B cell (primary cell): ENCODE measurements around the gene ENOX1. TPM values are rescaled to one million over a fixed set of nuclear protein-coding genes. Genes with fewer than 3 reads are reported as not detected.

Source experiments
- ATAC-seq: fragments of 200-7000 bp; cut with Tn5 transposase; one replicate; pipeline ENCODE4 v1.10.0; 2021; ENCODE audit warnings: low read depth, mild to moderate bottlenecking, moderate number of reproducible peaks, moderate library complexity
- CTCF ChIA-PET: fragments of 350-600 bp; sonication (Branson Sonifier 250); formaldehyde crosslinking; loops from one replicate; lab custom pipeline; 2021; ENCODE audit warnings: antibody characterized with exemption, inconsistent platforms; lab: Charles Lee
- POLR2A ChIA-PET: fragments of 350-600 bp; sonication (Branson Sonifier 250); formaldehyde crosslinking; loops from one replicate; lab custom pipeline; 2021; ENCODE audit warnings: antibody characterized with exemption; lab: Charles Lee
- DNase-seq: peaks from one replicate; pipeline ENCODE4 v3.0.0; 2013
- H2AFZ ChIP-seq: 2 replicates; pipeline ENCODE4 v1.6.1; 2012; ENCODE audit warnings: mild to moderate bottlenecking, low read depth, low read length; ENCODE audit not compliant: insufficient read depth, poor library complexity, severe bottlenecking
- H3K27ac ChIP-seq, 2 donors: 1 replicate in 1 of 2; 2 replicates in 1 of 2; pipeline ENCODE4 v1.5.1; 2012 to 2013; ENCODE audit warnings: low read length in 2 of 2, mild to moderate bottlenecking in 2 of 2, moderate library complexity in 1 of 2
- H3K27me3 ChIP-seq, 4 experiments: fragments of 200-600 bp in 1 of 4; sonication (generic) in 1 of 4; replicated peaks in 1 of 4; 1 replicate in 2 of 4; 2 replicates in 2 of 4; pipeline versions ENCODE4 v1.6.1 to v1.7.0; 2013 to 2016; ENCODE audit warnings: low read length in 3 of 4, mild to moderate bottlenecking in 2 of 4, mixed read lengths in 1 of 4, moderate library complexity in 1 of 4; ENCODE audit not compliant: insufficient read depth in 4 of 4, control insufficient read depth in 3 of 4; ENCODE audit errors: control extremely low read depth in 1 of 4
- H3K36me3 ChIP-seq, 2 experiments: replicated peaks in 1 of 2; 1 replicate in 1 of 2; 2 replicates in 1 of 2; pipeline versions ENCODE4 v1.6.1 to v1.7.1; 2013; ENCODE audit warnings: low read length in 1 of 2; ENCODE audit not compliant: insufficient read depth in 2 of 2, control insufficient read depth in 1 of 2; ENCODE audit errors: control extremely low read depth in 1 of 2, extremely low read depth in 1 of 2
- H3K4me1 ChIP-seq, 2 donors: fragments of 200-600 bp in 1 of 2; sonication (generic) in 1 of 2; 1 replicate in 1 of 2; 2 replicates in 1 of 2; pipeline versions ENCODE4 v1.5.1 to v1.6.1; 2013 to 2017; ENCODE audit warnings: low read length in 2 of 2; ENCODE audit not compliant: control insufficient read depth in 2 of 2, insufficient read depth in 2 of 2
- H3K4me2 ChIP-seq: replicated peaks from 2 replicates; pipeline ENCODE3; 2012; ENCODE audit warnings: mild to moderate bottlenecking, low read depth, low read length; ENCODE audit not compliant: poor library complexity, severe bottlenecking
- H3K4me3 ChIP-seq, 5 experiments: fragments of 200-600 bp in 1 of 5; sonication (generic) in 1 of 5; 1 replicate in 3 of 5; 2 replicates in 2 of 5; pipeline versions ENCODE4 v1.5.1 to v1.7.0; 2011 to 2016; ENCODE audit warnings: low read length in 4 of 5, mild to moderate bottlenecking in 4 of 5, low read depth in 2 of 5, control low read depth in 1 of 5, moderate library complexity in 1 of 5; ENCODE audit not compliant: insufficient read depth in 1 of 5; ENCODE audit errors: control extremely low read depth in 1 of 5, extremely low read depth in 1 of 5
- H3K79me2 ChIP-seq: fragments of 200-600 bp; sonication (generic); one replicate; pipeline ENCODE4 v1.6.0; 2016; ENCODE audit warnings: low read length; ENCODE audit not compliant: control insufficient read depth, insufficient read depth
- H3K9ac ChIP-seq: fragments of 200-600 bp; sonication (generic); 2 replicates; pipeline ENCODE4 v1.6.1; 2017; ENCODE audit warnings: mild to moderate bottlenecking, low read length, moderate library complexity
- H3K9me3 ChIP-seq, 3 donors: one replicate each; pipeline versions ENCODE4 v1.6.1 to v1.7.1; 2013; ENCODE audit warnings: low read length in 2 of 3; ENCODE audit not compliant: control insufficient read depth in 2 of 3, insufficient read depth in 1 of 3; ENCODE audit errors: control extremely low read depth in 1 of 3
- H4K20me1 ChIP-seq: 2 replicates; pipeline ENCODE4 v1.6.0; 2012; ENCODE audit warnings: mild to moderate bottlenecking, low read length; ENCODE audit not compliant: insufficient read depth, control insufficient read depth, poor library complexity, severe bottlenecking
- H3K27ac Mint-ChIP-seq: one replicate; pipeline ENCODE4 v1.8.0; 2021; ENCODE audit warnings: mixed read lengths
- H3K27me3 Mint-ChIP-seq: one replicate; pipeline ENCODE4 v1.8.0; 2021; ENCODE audit warnings: mixed read lengths
- H3K4me1 Mint-ChIP-seq: one replicate; pipeline ENCODE4 v1.8.0; 2021; ENCODE audit warnings: mixed read lengths
- H3K4me3 Mint-ChIP-seq: one replicate; pipeline ENCODE4 v1.8.0; 2021; ENCODE audit warnings: mixed read lengths
- H3K9me3 Mint-ChIP-seq: one replicate; pipeline ENCODE4 v1.8.0; 2022; ENCODE audit warnings: mixed read lengths; ENCODE audit not compliant: insufficient read depth
- CTCF ChIP-seq: fragments of 200-600 bp; IDR thresholded peaks from one replicate; pipeline ENCODE4 v1.8.0; 2022; ENCODE audit warnings: antibody characterized with exemption, mild to moderate bottlenecking
- EZH2 ChIP-seq: IDR thresholded peaks from 2 replicates; pipeline ENCODE4 v1.6.1; 2012; ENCODE audit warnings: borderline replicate concordance, low read depth, mild to moderate bottlenecking, moderate library complexity, low read length; ENCODE audit not compliant: insufficient read depth, poor library complexity, severe bottlenecking
- WGBS: methylation state at CpG from one replicate; pipeline ENCODE4 v1.1.5; 2013; ENCODE audit warnings: missing lambda C conversion rate; ENCODE audit not compliant: insufficient coverage; 5-methylcytosine and 5-hydroxymethylcytosine counted together
- intact Hi-C: fragments of 100-400 bp; cut with micrococcal nuclease; formaldehyde crosslinking; loops from one replicate; pipeline ENCODE4 v1.10.0; 2022
- polyA plus RNA-seq: library from polyadenylated mRNA; depleted of rRNA; stranded (reverse); fragments of >200 nt; gene quantifications from 2 replicates; pipeline ENCODE4 v1.2.3, GENCODE V29; 2012
- total RNA-seq, 2 donors: library from RNA; stranded (reverse); fragments of 120-200 nt in 1 of 2; gene quantifications; 1 replicate in 1 of 2; 2 replicates in 1 of 2; pipeline versions ENCODE4 v1.2.3 to v1.2.4, GENCODE V29; 2013 to 2022

ENOX1 gene
- total and polyA plus RNA-seq, 2 donors (not counting 1 experiment from before 2014, with no cell fraction given): not detected

- DNase-seq: no peak
- Histone ChIP-seq H4K20me1 (no peaks in the 10 kb centered on the region), H3K9me3 (no peaks in the 10 kb centered on the region), H3K4me3 (no peak overlapping the region), H3K36me3 (no peaks in the 10 kb centered on the region), H3K4me1 (no peaks in the 10 kb centered on the region), H2AFZ (no peak overlapping the region), H3K79me2 (no peaks in the 10 kb centered on the region), H3K4me2 (no peak overlapping the region), H3K27ac (no peak overlapping the region), H3K9ac (no peak overlapping the region), H3K27me3 (no peaks in the 10 kb centered on the region)
- peaks cover 18% of the 10 kb centered on the region for H3K27me3 Mint-ChIP-seq
- H3K27ac Mint-ChIP-seq: no peak overlapping the region
- no peak overlapping the region for H3K4me3 Mint-ChIP-seq
- no peak for TF ChIP-seq CTCF
- no peak for TF ChIP-seq EZH2
- ATAC-seq: no peak
- H3K4me1 Mint-ChIP-seq: no peaks in the 10 kb centered on the region
- WGBS: 64% methylated on average over 1 of the region's 2 CpGs
- ChIA-PET POLR2A (no interaction called here), CTCF (no interaction called here)
- intact Hi-C loops: no loop called here
- H3K9me3 Mint-ChIP-seq: no peaks in the 10 kb centered on the region
Observed at GRCh38 chr13:43697323-43697722, 89.4 kb downstream of the ENOX1 start.

GRCh38 chr13:43694146-43694664, 92.6 kb downstream of the ENOX1 start:
- H3K27ac Mint-ChIP-seq: no peak overlapping the region
- H3K27me3 Mint-ChIP-seq: peaks cover 19% of the 10 kb centered on the region
- Histone ChIP-seq H3K79me2 (no peaks in the 10 kb centered on the region), H3K27me3 (no peaks in the 10 kb centered on the region), H3K27ac (no peak overlapping the region), H4K20me1 (no peaks in the 10 kb centered on the region), H2AFZ (no peak overlapping the region), H3K4me1 (no peaks in the 10 kb centered on the region), H3K9me3 (no peaks in the 10 kb centered on the region), H3K9ac (no peak overlapping the region), H3K4me3 (no peak overlapping the region), H3K36me3 (no peaks in the 10 kb centered on the region), H3K4me2 (no peak overlapping the region)
- intact Hi-C loops: no loop called here
- no peak for DNase-seq
- ChIA-PET POLR2A (no interaction called here), CTCF (no interaction called here)
- H3K9me3 Mint-ChIP-seq: no peaks in the 10 kb centered on the region
- no peak for ATAC-seq
- TF ChIP-seq CTCF (no peak), EZH2 (no peak)
- H3K4me1 Mint-ChIP-seq: no peaks in the 10 kb centered on the region
- WGBS: no CpG with 5 or more reads among the region's 1 CpG
- no peak overlapping the region for H3K4me3 Mint-ChIP-seq
